Common myeloid progenitor, CD34-positive (primary cell): ENCODE results near the gene MKNK1.

Source experiments
- CTCF ChIA-PET: fragments of 350-600 bp; sonication (Branson Sonifier 250); formaldehyde crosslinking; loops from one replicate; lab custom pipeline; 2021; ENCODE audit warnings: antibody characterized with exemption; lab: Charles Lee
- POLR2A ChIA-PET: fragments of 350-600 bp; sonication (Branson Sonifier 250); formaldehyde crosslinking; loops from one replicate; lab custom pipeline; 2021; ENCODE audit warnings: antibody characterized with exemption; lab: Charles Lee
- DNase-seq, 3 donors: peaks; one replicate each; pipeline versions ENCODE4 v3.0.0 to v3.0.0-alpha.2; 2013
- H3K27ac ChIP-seq, 2 experiments: 1 replicate in 1 of 2; 2 replicates in 1 of 2; pipeline ENCODE4 v1.7.0; 2013; ENCODE audit warnings: inconsistent platforms in 2 of 2, low read length in 2 of 2, mild to moderate bottlenecking in 2 of 2, low read depth in 1 of 2, moderate library complexity in 1 of 2; ENCODE audit not compliant: severe bottlenecking in 2 of 2, insufficient read depth in 1 of 2, poor library complexity in 1 of 2
- H3K27me3 ChIP-seq, 5 experiments: replicated peaks in 2 of 5; 1 replicate in 3 of 5; 2 replicates in 2 of 5; pipeline versions ENCODE4 v1.6.1 to v1.7.0; 2013; ENCODE audit warnings: low read length in 4 of 5, mild to moderate bottlenecking in 2 of 5, moderate library complexity in 2 of 5, inconsistent platforms in 1 of 5; ENCODE audit not compliant: insufficient read depth in 5 of 5, control insufficient read depth in 4 of 5
- H3K36me3 ChIP-seq, 4 experiments: 1 replicate in 2 of 4; 2 replicates in 2 of 4; pipeline versions ENCODE4 v1.6.1 to v1.7.0; 2013; ENCODE audit warnings: low read length in 3 of 4, control low read depth in 1 of 4, mild to moderate bottlenecking in 1 of 4; ENCODE audit not compliant: control insufficient read depth in 4 of 4, insufficient read depth in 4 of 4
- H3K4me1 ChIP-seq, 4 experiments: 1 replicate in 3 of 4; 2 replicates in 1 of 4; pipeline versions ENCODE4 v1.6.1 to v1.7.1; 2013; ENCODE audit warnings: low read length in 3 of 4, mild to moderate bottlenecking in 3 of 4, control low read depth in 1 of 4, inconsistent platforms in 1 of 4, moderate library complexity in 1 of 4; ENCODE audit not compliant: control insufficient read depth in 4 of 4, insufficient read depth in 4 of 4; ENCODE audit errors: control extremely low read depth in 1 of 4
- H3K4me3 ChIP-seq, 7 experiments: 1 replicate in 4 of 7; 2 replicates in 3 of 7; pipeline versions ENCODE4 v1.5.1 to v1.7.0; 2013; ENCODE audit warnings: mild to moderate bottlenecking in 7 of 7, low read length in 6 of 7, moderate library complexity in 6 of 7, inconsistent platforms in 2 of 7, low read depth in 2 of 7, control low read depth in 1 of 7; ENCODE audit not compliant: insufficient read depth in 4 of 7, control insufficient read depth in 1 of 7; ENCODE audit errors: extremely low read depth in 1 of 7
- H3K9me3 ChIP-seq, 5 experiments: 1 replicate in 4 of 5; 2 replicates in 1 of 5; pipeline versions ENCODE4 v1.6.1 to v1.7.1; 2013; ENCODE audit warnings: low read length in 4 of 5, mild to moderate bottlenecking in 2 of 5, inconsistent platforms in 1 of 5, low read depth in 1 of 5, moderate library complexity in 1 of 5; ENCODE audit not compliant: control insufficient read depth in 4 of 5, insufficient read depth in 2 of 5; ENCODE audit errors: control extremely low read depth in 1 of 5
- WGBS: methylation state at CpG from one replicate; pipeline ENCODE4 v1.1.5; 2013; ENCODE audit not compliant: insufficient coverage; 5-methylcytosine and 5-hydroxymethylcytosine counted together

Gene MKNK1

GRCh38 chr1:46615735-46616134, 11.7 kb upstream of the MKNK1 start:
- POLR2A ChIA-PET = no interaction called here
- Histone ChIP-seq H3K9me3 (no peaks in the 10 kb centered on the region), H3K36me3 (peaks cover 0 to 11% (median 0%) of the 10 kb centered on the region in 4 experiments), H3K4me3 (peak overlapping the region in 6 of 7 experiments; percentile 73 to 99 (median 85)), H3K27ac (peak overlapping the region in 1 of 2 experiments; percentile 76), H3K4me1 (peaks cover 3 to 58% (median 42%) of the 10 kb centered on the region in 4 experiments), H3K27me3 (peaks cover 0 to 1% (median 0%) of the 10 kb centered on the region in 5 experiments)
- CTCF ChIA-PET = interaction anchor here (1.1 to 3.3 kb wide), 4 partner anchors 7 to 85 kb away, joined by 3 to 15 read pairs (median 12); partner anchors contain the start of gene MKNK1
- DNase-seq = no peak
- 89% methylated on average over 2 of the region's 3 CpGs for WGBS

- H3K9me3 ChIP-seq = no peaks in the 10 kb centered on the region
- peaks cover 0 to 1% (median 0%) of the 10 kb centered on the region in 5 experiments for H3K27me3 ChIP-seq
- POLR2A ChIA-PET = no interaction called here
- peaks cover 0 to 11% (median 0%) of the 10 kb centered on the region in 4 experiments for H3K36me3 ChIP-seq
- WGBS = 90% methylated on average over 2 of the region's 2 CpGs
- no peak overlapping the region for H3K27ac ChIP-seq
- DNase-seq = no peak
- peaks cover 3 to 58% (median 42%) of the 10 kb centered on the region in 4 experiments for H3K4me1 ChIP-seq
- H3K4me3 ChIP-seq = peak overlapping the region in 3 of 7 experiments; percentile 82 to 99 (median 97)
- CTCF ChIA-PET = interaction anchor here (1.1 to 3.3 kb wide), 3 partner anchors 8 to 85 kb away, joined by 3 to 15 read pairs (median 13); partner anchors contain the start of gene MKNK1
These were observed 11.0 kb upstream of the MKNK1 start for GRCh38 chr1:46615088-46615487.

- H3K4me3 ChIP-seq = no peak overlapping the region
- 95% methylated on average over 2 of the region's 2 CpGs for WGBS
- H3K4me1 ChIP-seq = peaks cover 3 to 58% (median 42%) of the 10 kb centered on the region in 4 experiments
- H3K36me3 ChIP-seq = peaks cover 0 to 16% (median 2%) of the 10 kb centered on the region in 4 experiments
- H3K9me3 ChIP-seq = no peaks in the 10 kb centered on the region
- CTCF ChIA-PET = interaction anchor here (1.5 to 3.0 kb wide), 3 partner anchors 8 to 14 kb away, joined by 4 to 13 read pairs (median 7); partner anchors contain the start of gene MKNK1
- POLR2A ChIA-PET = interaction anchor here (1.7 kb wide), 1 partner anchor 10 kb away, joined by 6 read pairs; the partner anchor contains the start of gene MKNK1
- DNase-seq = no peak
- peaks cover 0 to 1% (median 0%) of the 10 kb centered on the region in 5 experiments for H3K27me3 ChIP-seq
- H3K27ac ChIP-seq = no peak overlapping the region
These were observed 10.5 kb upstream of the MKNK1 start for GRCh38 chr1:46614604-46614984.

- H3K27ac ChIP-seq = no peak overlapping the region
- peaks cover 3 to 53% (median 42%) of the 10 kb centered on the region in 4 experiments for H3K4me1 ChIP-seq
- peak; percentile 54 to 82 (median 72) for DNase-seq
- 12% methylated on average over 9 of the region's 16 CpGs for WGBS
- H3K27me3 ChIP-seq = no peaks in the 10 kb centered on the region
- ChIA-PET CTCF (interaction anchor here (0.9 to 3.0 kb wide), 4 partner anchors 9 to 81 kb away, joined by 3 to 13 read pairs (median 6); partner anchors contain the start of gene MKNK1), POLR2A (interaction anchor here (1.0 to 1.7 kb wide), 2 partner anchors 9 to 19 kb away, joined by 3 to 6 read pairs; partner anchors contain the start of gene MKNK1)
- peaks cover 1 to 22% (median 8%) of the 10 kb centered on the region in 4 experiments for H3K36me3 ChIP-seq
- no peaks in the 10 kb centered on the region for H3K9me3 ChIP-seq
- peak overlapping the region in 4 of 7 experiments; percentile 3 to 42 (median 14) for H3K4me3 ChIP-seq
These were observed 9.9 kb upstream of the MKNK1 start for GRCh38 chr1:46613661-46614603.

DNA sequence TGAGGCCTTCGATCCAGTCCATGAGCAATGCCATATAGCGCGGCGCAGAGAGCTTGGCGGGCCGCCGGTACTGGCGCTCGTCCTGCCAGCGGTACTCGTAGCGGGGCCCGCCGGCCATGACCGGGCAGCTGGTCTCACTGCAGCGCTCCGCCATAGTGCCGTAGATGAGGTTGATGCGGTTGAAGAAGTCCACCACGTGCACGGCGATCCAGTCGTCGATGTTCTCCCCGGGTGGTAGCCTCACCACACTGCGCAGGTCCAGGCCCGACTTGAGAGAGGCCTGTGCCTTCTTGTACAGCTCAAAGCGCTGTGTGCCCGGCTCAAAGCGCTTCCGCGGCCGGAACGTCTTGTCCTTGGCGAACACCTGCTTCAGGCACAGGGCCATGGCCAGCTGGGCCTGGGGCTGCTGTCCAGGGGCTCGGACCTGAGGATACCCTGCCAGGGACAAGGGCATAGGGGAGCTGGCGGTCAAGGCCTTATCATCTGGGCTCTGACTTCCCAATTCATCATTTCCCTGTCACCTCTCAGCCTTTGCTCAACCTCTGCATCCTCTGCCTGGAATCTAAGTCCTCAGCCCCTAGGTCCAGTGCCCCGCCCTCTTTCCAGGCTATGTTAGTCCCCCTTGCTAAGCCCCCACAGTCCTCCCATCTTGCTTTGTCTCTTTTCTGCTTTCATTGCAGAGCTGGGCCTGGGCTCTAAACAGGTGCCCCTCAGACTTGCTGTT, 9.0 kb upstream of the MKNK1 start:
- Histone ChIP-seq H3K27ac (no peak overlapping the region), H3K9me3 (no peaks in the 10 kb centered on the region), H3K27me3 (no peaks in the 10 kb centered on the region), H3K36me3 (peaks cover 5 to 31% (median 14%) of the 10 kb centered on the region in 4 experiments), H3K4me1 (peaks cover 3 to 53% (median 42%) of the 10 kb centered on the region in 4 experiments), H3K4me3 (peak overlapping the region in 3 of 7 experiments; percentile 3 to 42 (median 19))
- DNase-seq = no peak
- WGBS = 96% methylated on average over 38 of the region's 38 CpGs
- CTCF ChIA-PET = interaction anchor here (0.9 to 3.0 kb wide), 4 partner anchors 9 to 80 kb away, joined by 3 to 13 read pairs (median 6); partner anchors contain the start of gene MKNK1
- POLR2A ChIA-PET = interaction anchor here (1.0 to 1.7 kb wide), 2 partner anchors 9 to 18 kb away, joined by 3 to 6 read pairs; partner anchors contain the start of gene MKNK1

GRCh38 chr1:46611691-46612221, 7.7 kb upstream of the MKNK1 start:
- WGBS = 78% methylated on average over 5 of the region's 7 CpGs
- peaks cover 3 to 49% (median 37%) of the 10 kb centered on the region in 4 experiments for H3K4me1 ChIP-seq
- no peak overlapping the region for H3K4me3 ChIP-seq
- peak; percentile 36 to 74 (median 62) for DNase-seq
- no peaks in the 10 kb centered on the region for H3K27me3 ChIP-seq
- no peaks in the 10 kb centered on the region for H3K9me3 ChIP-seq
- CTCF ChIA-PET = no interaction called here
- H3K27ac ChIP-seq = no peak overlapping the region
- peaks cover 5 to 34% (median 15%) of the 10 kb centered on the region in 4 experiments for H3K36me3 ChIP-seq
- POLR2A ChIA-PET = no interaction called here
